SK-N-SH (cell line): ENCODE data around the gene CHD1L. TPM values are rescaled to one million over a fixed set of nuclear protein-coding genes. Genes with fewer than 3 reads are reported as not detected.

Experiments
- CTCF ChIA-PET: fragments of 300-600, 350-600 bp; formaldehyde crosslinking; extraction: SDS; loops from one replicate; lab custom pipeline; 2021; lab: Yijun Ruan, JAX
- POLR2A ChIA-PET: fragments of 350-600 bp; sonication (Branson Sonifier 250); formaldehyde crosslinking; extraction: SDS; loops from one replicate; lab custom pipeline; 2020; ENCODE audit warnings: antibody characterized with exemption, inconsistent platforms; lab: Yijun Ruan, JAX
- DNase-seq: peaks from one replicate; pipeline ENCODE4 v3.0.0; 2012
- H2AFZ ChIP-seq: fragments of 200-600 bp; sonication (generic); 2 replicates; pipeline ENCODE4 v1.8.1; 2016; ENCODE audit warnings: antibody characterized with exemption, mild to moderate bottlenecking, low read depth
- H3F3A ChIP-seq: fragments of 200-600 bp; sonication (generic); replicated peaks from 2 replicates; pipeline ENCODE3; 2016; ENCODE audit warnings: antibody characterized with exemption, mild to moderate bottlenecking; ENCODE audit not compliant: insufficient read depth
- H3K27ac ChIP-seq, 2 experiments: fragments of 200-500 bp in 1 of 2; fragments of 200-600 bp in 1 of 2; sonication (Bioruptor generic) in 1 of 2; sonication (generic), shearing (Covaris generic) in 1 of 2; 2 replicates each; pipeline versions ENCODE4 v1.5.1 to v1.6.1; 2014 to 2016; ENCODE audit warnings: low read depth in 2 of 2, inconsistent platforms in 1 of 2, low read length in 1 of 2, mild to moderate bottlenecking in 1 of 2, mixed read lengths in 1 of 2
- H3K27me3 ChIP-seq: fragments of 200-600 bp; sonication (generic), shearing (Covaris generic); 2 replicates; pipeline ENCODE4 v1.6.1; 2016; ENCODE audit warnings: mixed run types; ENCODE audit not compliant: insufficient read depth
- H3K36me3 ChIP-seq, 2 experiments: fragments of 200-500 bp in 1 of 2; fragments of 200-600 bp in 1 of 2; sonication (Bioruptor generic) in 1 of 2; sonication (generic) in 1 of 2; replicated peaks in 1 of 2; 2 replicates each; pipeline versions ENCODE3 to v1.5.1; 2014 to 2016; ENCODE audit warnings: low read length in 1 of 2, mild to moderate bottlenecking in 1 of 2; ENCODE audit not compliant: insufficient read depth in 2 of 2, control insufficient read depth in 1 of 2
- H3K4me1 ChIP-seq, 2 experiments: fragments of 200-500 bp in 1 of 2; fragments of 200-600 bp in 1 of 2; sonication (Bioruptor generic) in 1 of 2; sonication (generic), shearing (Covaris generic) in 1 of 2; 2 replicates each; pipeline versions ENCODE4 v1.5.1 to v1.6.1; 2014 to 2016; ENCODE audit warnings: low read depth in 1 of 2, low read length in 1 of 2, mixed run types in 1 of 2; ENCODE audit not compliant: insufficient read depth in 2 of 2, control insufficient read depth in 1 of 2
- H3K4me2 ChIP-seq: fragments of 200-600 bp; sonication (generic), shearing (Covaris generic); 2 replicates; pipeline ENCODE4 v1.6.1; 2017; ENCODE audit warnings: mixed run types
- H3K4me3 ChIP-seq, 2 experiments: fragments of 200-500 bp in 1 of 2; fragments of 200-600 bp in 1 of 2; sonication (Bioruptor generic) in 1 of 2; sonication (generic), shearing (Covaris generic) in 1 of 2; 2 replicates each; pipeline versions ENCODE4 v1.5.1 to v1.8.1; 2014 to 2016; ENCODE audit warnings: low read depth in 2 of 2, inconsistent platforms in 1 of 2, low read length in 1 of 2, mild to moderate bottlenecking in 1 of 2, mixed read lengths in 1 of 2, moderate library complexity in 1 of 2
- H3K79me2 ChIP-seq: fragments of 200-600 bp; sonication (generic); 2 replicates; pipeline ENCODE4 v1.8.1; 2017; ENCODE audit warnings: mild to moderate bottlenecking; ENCODE audit not compliant: insufficient read depth
- H3K9ac ChIP-seq: fragments of 200-600 bp; sonication (generic); 2 replicates; pipeline ENCODE4 v1.6.1; 2017; ENCODE audit warnings: mixed run types
- H3K9me2 ChIP-seq: fragments of 200-600 bp; sonication (generic); 2 replicates; pipeline ENCODE4 v1.6.1; 2017; ENCODE audit warnings: mixed run types
- H3K9me3 ChIP-seq: fragments of 200-600 bp; sonication (generic); 2 replicates; pipeline ENCODE4 v1.6.1; 2017; ENCODE audit warnings: mixed run types, mild to moderate bottlenecking, moderate library complexity
- H4K20me1 ChIP-seq: fragments of 200-600 bp; sonication (generic); 2 replicates; pipeline ENCODE4 v1.6.1; 2017; ENCODE audit warnings: mild to moderate bottlenecking, mixed run types; ENCODE audit not compliant: insufficient read depth
- CHD2 ChIP-seq: fragments of 150-350 bp; IDR thresholded peaks from 2 replicates; pipeline ENCODE4 v1.6.1; 2018; ENCODE audit warnings: low read length; ENCODE audit not compliant: partially characterized antibody
- EP300 ChIP-seq, 2 experiments: IDR thresholded peaks; 2 replicates each; pipeline versions ENCODE4 v1.4.0 to v1.6.1; 2012; ENCODE audit warnings: borderline replicate concordance in 1 of 2, low read depth in 1 of 2, low read length in 1 of 2
- EZH2phosphoT487 ChIP-seq: fragments of 200-600 bp; sonication (generic); IDR thresholded peaks from 2 replicates; pipeline ENCODE4 v1.6.1; 2017; ENCODE audit warnings: low read depth, mixed run types, mild to moderate bottlenecking, antibody characterized with exemption, moderate library complexity, borderline replicate concordance
- FOSL2 ChIP-seq: IDR thresholded peaks from 2 replicates; pipeline ENCODE4 v1.4.0; 2012; ENCODE audit warnings: low read depth, mild to moderate bottlenecking, moderate library complexity, borderline replicate concordance
- FOXJ3 ChIP-seq: sonication (generic); formaldehyde crosslinking; IDR thresholded peaks from 2 replicates; pipeline ENCODE4 v1.5.1; 2020; ENCODE audit warnings: mild to moderate bottlenecking, missing genetic modification reagents
- IRF3 ChIP-seq: fragments of 150-350 bp; IDR thresholded peaks from 2 replicates; pipeline ENCODE4 v1.6.1; 2016; ENCODE audit warnings: mild to moderate bottlenecking, low read depth, low read length
- MEF2A ChIP-seq: IDR thresholded peaks from 2 replicates; pipeline ENCODE4 v1.4.0; 2012; ENCODE audit warnings: low read depth, borderline replicate concordance
- MXI1 ChIP-seq: IDR thresholded peaks from 2 replicates; pipeline ENCODE4 v1.6.1; 2012; ENCODE audit warnings: mild to moderate bottlenecking, low read depth, low read length, improper control_type of control experiment
- NFIC ChIP-seq: IDR thresholded peaks from 2 replicates; pipeline ENCODE4 v1.4.0; 2012; ENCODE audit warnings: borderline replicate concordance
- NRF1 ChIP-seq: IDR thresholded peaks from 2 replicates; pipeline ENCODE4 v1.6.1; 2012; ENCODE audit warnings: low read depth, mild to moderate bottlenecking, low read length
- POLR2AphosphoS5 ChIP-seq: IDR thresholded peaks from 2 replicates; pipeline ENCODE4 v1.6.1; 2012; ENCODE audit warnings: low read depth, low read length
- REST ChIP-seq: IDR thresholded peaks from 2 replicates; pipeline ENCODE4 v1.6.1; 2012; ENCODE audit warnings: mild to moderate bottlenecking, low read depth, low read length, moderate library complexity
- RFX5 ChIP-seq: IDR thresholded peaks from 2 replicates; pipeline ENCODE4 v1.6.1; 2012; ENCODE audit warnings: mild to moderate bottlenecking, improper control_type of control experiment, low read length
- SIN3A ChIP-seq: IDR thresholded peaks from 2 replicates; pipeline ENCODE4 v1.6.1; 2012; ENCODE audit warnings: low read depth, mild to moderate bottlenecking, low read length, moderate library complexity, borderline replicate concordance
- TCF12 ChIP-seq: IDR thresholded peaks from 2 replicates; pipeline ENCODE4 v1.4.0; 2012
- TEAD4 ChIP-seq: IDR thresholded peaks from 2 replicates; pipeline ENCODE4 v1.4.0; 2012; ENCODE audit warnings: mild to moderate bottlenecking, borderline replicate concordance; ENCODE audit not compliant: insufficient read depth
- USF2 ChIP-seq: fragments of 150-350 bp; IDR thresholded peaks from 2 replicates; pipeline ENCODE4 v1.6.1; 2017; ENCODE audit warnings: antibody characterized with exemption, low read length, low read depth, borderline replicate concordance
- YY1 ChIP-seq: IDR thresholded peaks from 2 replicates; pipeline ENCODE4 v1.4.0; 2012; ENCODE audit warnings: low read depth, mild to moderate bottlenecking
- WGBS: methylation state at CpG from one replicate; pipeline ENCODE4 v1.1.6; 2017; ENCODE audit warnings: low lambda C conversion rate; 5-methylcytosine and 5-hydroxymethylcytosine counted together
- polyA plus RNA-seq, 3 experiments: library from polyadenylated mRNA; depleted of rRNA; stranded (reverse); fragments of >200 nt; gene quantifications; 2 replicates each; pipeline ENCODE4 v1.2.3, GENCODE V29; 2012

Gene CHD1L
- polyA plus RNA-seq, 1 of the 3 experiments (the other 2 are of a cell fraction), result 24.7 TPM

- no peaks in the 10 kb centered on the region for H4K20me1 ChIP-seq
- H3K4me2 ChIP-seq, result no peak overlapping the region
- TF ChIP-seq CHD2, result no peak
- TF ChIP-seq POLR2AphosphoS5, result no peak
- no peak for TF ChIP-seq FOXJ3 (CRISPR knock-in tag)
- TF ChIP-seq TEAD4, result no peak
- no peak for TF ChIP-seq MEF2A
- no peak for TF ChIP-seq TCF12
- TF ChIP-seq IRF3, result no peak
- TF ChIP-seq EP300 (IDR thresholded peaks at IDR 0.05; ENCODE audit: borderline replicate concordance in 1 of 2, low read depth in 1 of 2, low read length in 1 of 2), result no peak
- no peaks in the 10 kb centered on the region for H3K9me3 ChIP-seq
- H3K27ac ChIP-seq, result no peak overlapping the region
- POLR2A ChIA-PET, result no interaction called here
- CTCF ChIA-PET, result interaction anchor here (0.6 to 1.6 kb wide), 3 partner anchors 10 to 124 kb away, joined by 3 to 5 read pairs (median 3); partner anchors contain the start of genes CHD1L and FMO5
- no peaks in the 10 kb centered on the region; a peak in 1 of 4 replicates for H3K4me1 ChIP-seq
- no peaks in the 10 kb centered on the region for H3K9me2 ChIP-seq
- H3K79me2 ChIP-seq, result no peaks in the 10 kb centered on the region
- DNase-seq, result no peak
- H3K36me3 ChIP-seq, result no peaks in the 10 kb centered on the region
- no peak overlapping the region for H3K4me3 ChIP-seq
- no peak overlapping the region for H3K9ac ChIP-seq
- H3F3A ChIP-seq, result no peaks in the 10 kb centered on the region
- no peaks in the 10 kb centered on the region for H3K27me3 ChIP-seq
- no peak overlapping the region for H2AFZ ChIP-seq
Measured at GRCh38 chr1:147214842-147215539, 27.5 kb upstream of the CHD1L start.

- H3K27me3 ChIP-seq, result no peaks in the 10 kb centered on the region
- no peak overlapping the region for H3K4me2 ChIP-seq
- no peak overlapping the region for H2AFZ ChIP-seq
- no peaks in the 10 kb centered on the region for H3K9me2 ChIP-seq
- TF ChIP-seq FOSL2, result no peak
- no peak for TF ChIP-seq REST
- TF ChIP-seq SIN3A, result no peak
- TF ChIP-seq MXI1, result no peak
- TF ChIP-seq RFX5, result no peak
- no peak for TF ChIP-seq NFIC
- no peak for TF ChIP-seq MEF2A
- TF ChIP-seq EZH2phosphoT487, result no peak
- no peak for TF ChIP-seq YY1
- TF ChIP-seq NRF1, result no peak
- TF ChIP-seq USF2, result no peak
- H3K9ac ChIP-seq, result no peak overlapping the region
- H3K9me3 ChIP-seq, result no peaks in the 10 kb centered on the region
- no peaks in the 10 kb centered on the region; a peak in 1 of 4 replicates for H3K4me1 ChIP-seq
- WGBS, result 11% methylated on average over 2 of the region's 2 CpGs
- no peaks in the 10 kb centered on the region for H3K36me3 ChIP-seq
- H3K4me3 ChIP-seq, result no peak overlapping the region
- DNase-seq, result no peak
- CTCF ChIA-PET, result interaction anchor here (0.6 to 1.6 kb wide), 3 partner anchors 10 to 124 kb away, joined by 3 to 5 read pairs (median 3); partner anchors contain the start of genes CHD1L and FMO5
- no peaks in the 10 kb centered on the region for H4K20me1 ChIP-seq
- no peaks in the 10 kb centered on the region for H3K79me2 ChIP-seq
- H3K27ac ChIP-seq, result no peak overlapping the region
- H3F3A ChIP-seq, result no peaks in the 10 kb centered on the region
- POLR2A ChIA-PET, result no interaction called here
Measured at GRCh38 chr1:147215540-147215916, 27.0 kb upstream of the CHD1L start.
